HG03097 (cell line): ENCODE results near the gene RCOR1.

ENCODE experiments used
- ATAC-seq: cut with Tn5 transposase; IDR thresholded peaks from one replicate; pipeline ENCODE4 v1.9.1; 2021; ENCODE audit not compliant: unreplicated experiment, low FRiP score

Gene RCOR1

GRCh38 chr14:102697501-102697900, 105.1 kb downstream of the RCOR1 start:
- no peak for ATAC-seq

DNA sequence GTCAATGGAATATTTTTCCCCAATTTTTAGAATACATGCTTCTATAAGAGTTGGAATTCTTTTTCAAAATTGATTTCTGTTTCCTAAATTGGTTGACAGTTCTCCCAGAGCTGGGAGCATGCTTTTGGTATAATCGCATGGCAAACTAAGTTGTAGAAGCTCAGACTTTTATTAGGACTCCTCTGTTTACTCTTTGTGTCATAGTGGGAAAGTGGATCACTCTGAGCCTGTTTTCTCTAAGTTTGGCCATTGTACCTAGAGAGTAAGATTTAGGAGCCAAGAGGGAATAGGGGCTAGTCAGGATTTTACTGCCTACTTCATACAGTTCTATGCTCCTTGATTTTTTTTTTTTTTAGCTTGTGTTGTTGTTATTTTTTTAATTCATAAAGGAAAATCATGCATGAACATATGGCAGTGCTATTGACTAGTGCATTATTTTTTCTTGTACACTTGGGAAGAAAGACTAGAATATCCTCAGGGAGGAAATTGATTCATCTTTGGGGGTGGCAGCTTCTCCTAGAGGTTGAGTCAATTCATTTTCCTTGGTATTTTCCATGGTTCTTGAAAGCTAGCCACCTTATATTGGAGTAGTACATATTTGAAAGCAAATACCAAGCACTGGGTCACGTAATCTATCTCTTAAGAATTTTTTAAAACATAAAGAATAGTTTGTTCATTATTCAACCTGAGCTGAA, 107.1 kb downstream of the RCOR1 start:
- no peak for ATAC-seq

- ATAC-seq: no peak
Measured at GRCh38 chr14:102708494-102708893, 116.0 kb downstream of the RCOR1 start.

DNA sequence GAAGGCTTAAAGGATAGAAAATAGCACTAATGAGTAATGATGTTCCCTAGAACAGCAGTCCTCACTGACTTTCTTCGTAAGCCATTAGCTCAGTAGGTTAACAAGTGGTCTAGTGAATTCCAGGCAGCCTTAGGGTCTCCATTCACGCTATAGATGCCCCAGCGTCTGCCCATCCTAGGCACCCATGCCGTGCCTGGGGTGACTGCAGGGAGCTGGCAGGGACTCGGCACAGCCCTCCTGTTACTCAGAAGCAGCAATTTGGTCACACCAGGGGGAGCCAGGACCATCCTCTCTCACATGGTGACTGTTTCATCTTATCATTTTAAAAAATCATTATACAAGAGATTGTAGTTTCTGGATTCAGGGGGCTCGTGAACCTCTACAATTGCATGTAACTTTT, 118.8 kb downstream of the RCOR1 start:
- ATAC-seq: no peak

DNA sequence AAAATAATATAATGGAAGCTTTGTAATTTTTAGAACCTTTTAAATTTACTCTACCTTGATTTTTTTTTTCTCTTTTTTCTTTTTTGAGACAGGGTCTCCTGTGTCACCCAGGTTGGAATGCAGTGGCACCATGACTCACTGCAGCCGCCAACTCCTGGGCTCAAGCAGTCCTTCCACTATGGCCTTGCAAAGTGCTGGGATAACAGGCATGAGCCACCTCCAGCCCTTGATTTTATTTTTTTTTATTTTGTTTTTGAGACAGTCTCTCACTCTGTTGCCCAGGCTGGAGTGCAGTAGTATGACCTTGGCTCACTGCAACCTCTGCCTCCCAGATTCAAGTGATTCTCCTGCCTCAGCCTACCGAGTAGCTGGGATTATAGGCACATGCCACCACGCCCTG, 119.5 kb downstream of the RCOR1 start:
- no peak for ATAC-seq

DNA sequence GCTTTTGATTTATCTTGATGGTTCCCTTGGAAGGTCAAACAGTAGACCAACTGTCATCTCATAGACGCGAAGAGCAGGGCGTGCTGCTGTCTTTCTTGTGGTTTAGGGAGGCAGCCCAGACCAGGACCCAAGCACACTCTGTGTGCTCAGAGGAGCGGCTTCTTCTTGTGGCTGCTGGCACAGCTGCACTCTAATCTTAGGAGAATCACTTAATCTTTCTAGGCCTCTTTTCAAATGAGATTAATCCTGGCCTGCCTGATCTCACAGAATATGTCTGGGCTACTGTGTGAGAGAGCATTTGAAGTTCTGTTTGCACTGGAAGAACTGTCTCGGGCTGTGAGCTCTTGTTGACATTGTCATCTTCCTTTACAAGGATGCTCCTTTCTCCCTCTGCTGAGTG, 124.8 kb downstream of the RCOR1 start:
- no peak for ATAC-seq

DNA sequence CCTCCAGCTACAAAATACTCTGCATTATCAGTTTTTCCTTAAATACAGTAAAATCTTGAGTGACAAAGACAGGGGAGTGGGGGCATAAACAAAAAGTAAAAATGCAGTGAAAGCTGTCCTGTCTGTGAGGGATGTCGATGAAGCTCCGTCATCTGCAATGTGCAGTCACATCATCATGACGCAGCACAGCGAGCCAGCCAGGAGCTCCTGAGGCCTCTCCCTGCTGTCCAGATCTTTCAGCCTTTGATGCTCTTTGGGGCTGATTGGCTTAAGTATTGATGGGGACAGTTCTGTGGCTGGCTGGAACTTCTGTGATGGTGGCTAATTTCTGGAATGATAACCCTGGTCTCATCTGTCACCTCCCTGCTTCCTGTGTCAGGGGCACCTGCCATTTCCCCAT, 130.2 kb downstream of the RCOR1 start:
- no peak for ATAC-seq

- ATAC-seq: no peak
Measured at GRCh38 chr14:102723650-102724049, 131.2 kb downstream of the RCOR1 start.

DNA sequence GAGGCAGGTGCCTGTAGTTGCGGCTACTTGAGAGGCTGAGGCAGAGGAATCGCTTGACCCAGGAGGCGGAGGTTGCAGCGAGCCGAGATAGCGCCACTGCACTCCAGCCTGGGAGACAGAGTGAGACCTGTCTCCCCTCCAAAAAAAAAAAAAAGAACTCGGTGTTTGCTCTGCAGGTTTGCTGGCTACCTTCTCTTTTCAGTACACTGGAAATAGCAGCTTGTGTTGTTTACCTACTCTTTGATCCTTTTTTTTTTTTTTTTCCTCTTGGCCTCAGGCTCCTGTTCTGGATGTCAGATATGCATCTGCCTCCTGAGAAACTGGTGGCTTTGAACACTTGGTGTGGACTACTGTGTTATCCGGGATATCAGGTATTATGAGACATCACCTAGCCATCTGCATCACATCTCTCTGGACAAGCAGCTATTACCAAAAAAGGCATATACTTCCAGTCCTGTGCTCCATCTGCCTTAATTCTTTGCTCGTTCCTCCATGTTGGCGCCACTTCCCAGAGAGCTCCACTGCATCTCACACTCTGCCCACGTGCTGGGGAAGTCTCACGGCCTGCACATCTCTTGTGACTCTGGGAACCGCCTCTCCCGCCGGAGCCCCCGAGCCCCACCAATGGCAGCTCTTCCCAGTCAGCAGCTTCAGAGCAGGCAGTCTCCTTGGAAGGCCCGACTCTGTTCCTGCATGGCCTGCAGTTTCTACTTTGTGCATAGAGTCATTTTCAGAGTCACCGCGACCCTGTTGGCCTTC, 133.9 kb downstream of the RCOR1 start:
- ATAC-seq: no peak

- no peak for ATAC-seq
Measured at GRCh38 chr14:102727336-102728095, 135.1 kb downstream of the RCOR1 start.

DNA sequence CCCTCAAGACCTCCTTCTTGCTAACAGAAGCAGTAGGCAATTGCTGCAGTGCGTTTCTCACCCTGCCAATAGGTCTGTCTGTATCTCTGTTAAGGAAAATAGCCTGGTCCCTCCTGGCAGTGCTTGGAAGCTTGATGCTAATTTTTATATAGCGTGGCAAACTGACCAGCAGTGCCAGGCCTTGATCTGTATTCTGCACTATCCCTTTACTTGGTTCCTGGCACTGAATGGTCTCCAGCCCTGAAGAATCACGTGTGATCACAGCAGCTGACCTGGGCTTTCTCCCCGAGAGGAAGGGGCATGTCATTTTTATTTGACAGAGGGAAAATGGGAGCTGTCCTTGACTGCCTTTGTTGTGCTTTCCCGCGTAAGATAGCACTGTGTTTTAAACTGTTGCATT, 136.1 kb downstream of the RCOR1 start:
- ATAC-seq: no peak

- ATAC-seq: no peak
Measured at GRCh38 chr14:102729268-102729667, 136.8 kb downstream of the RCOR1 start.

GRCh38 chr14:102729825-102730224, 137.4 kb downstream of the RCOR1 start:
- no peak for ATAC-seq

DNA sequence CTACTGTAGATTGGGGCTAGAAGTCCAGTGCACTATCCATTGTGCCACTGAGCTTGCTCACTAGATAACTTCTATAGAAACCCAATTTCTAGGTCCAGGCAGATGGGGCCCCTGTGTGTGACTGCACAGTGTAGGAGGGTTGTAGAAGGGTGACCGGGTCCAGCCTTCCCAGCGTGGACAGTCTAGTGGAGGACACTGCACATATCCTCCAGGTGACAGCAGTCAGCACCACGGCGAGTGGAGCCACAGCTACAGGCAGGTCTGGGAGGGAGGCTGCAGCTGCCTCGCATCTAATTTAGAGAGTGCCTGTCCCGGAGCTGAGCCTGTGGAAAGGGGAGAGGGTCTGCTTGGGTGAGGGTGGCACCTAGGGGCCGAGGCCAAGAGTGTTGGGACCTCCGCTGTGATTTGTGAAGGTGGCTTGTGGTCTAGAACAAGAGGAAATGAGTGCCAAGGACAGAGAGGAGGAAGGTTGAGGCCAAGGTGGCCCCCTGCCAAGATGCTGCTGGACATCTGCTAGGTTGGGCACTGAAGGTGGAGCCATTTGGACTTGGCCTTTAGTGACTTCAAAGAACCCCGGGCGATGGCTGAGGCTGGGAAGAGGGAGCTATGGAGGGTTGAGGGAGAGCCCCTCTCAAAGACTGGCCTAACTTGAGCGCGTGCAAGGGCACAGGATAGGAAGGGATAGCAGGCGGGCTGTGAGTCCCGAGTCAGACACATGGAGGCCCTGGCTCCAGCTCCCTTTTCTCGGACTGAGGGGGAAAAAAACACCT, 138.8 kb downstream of the RCOR1 start:
- ATAC-seq: no peak

DNA sequence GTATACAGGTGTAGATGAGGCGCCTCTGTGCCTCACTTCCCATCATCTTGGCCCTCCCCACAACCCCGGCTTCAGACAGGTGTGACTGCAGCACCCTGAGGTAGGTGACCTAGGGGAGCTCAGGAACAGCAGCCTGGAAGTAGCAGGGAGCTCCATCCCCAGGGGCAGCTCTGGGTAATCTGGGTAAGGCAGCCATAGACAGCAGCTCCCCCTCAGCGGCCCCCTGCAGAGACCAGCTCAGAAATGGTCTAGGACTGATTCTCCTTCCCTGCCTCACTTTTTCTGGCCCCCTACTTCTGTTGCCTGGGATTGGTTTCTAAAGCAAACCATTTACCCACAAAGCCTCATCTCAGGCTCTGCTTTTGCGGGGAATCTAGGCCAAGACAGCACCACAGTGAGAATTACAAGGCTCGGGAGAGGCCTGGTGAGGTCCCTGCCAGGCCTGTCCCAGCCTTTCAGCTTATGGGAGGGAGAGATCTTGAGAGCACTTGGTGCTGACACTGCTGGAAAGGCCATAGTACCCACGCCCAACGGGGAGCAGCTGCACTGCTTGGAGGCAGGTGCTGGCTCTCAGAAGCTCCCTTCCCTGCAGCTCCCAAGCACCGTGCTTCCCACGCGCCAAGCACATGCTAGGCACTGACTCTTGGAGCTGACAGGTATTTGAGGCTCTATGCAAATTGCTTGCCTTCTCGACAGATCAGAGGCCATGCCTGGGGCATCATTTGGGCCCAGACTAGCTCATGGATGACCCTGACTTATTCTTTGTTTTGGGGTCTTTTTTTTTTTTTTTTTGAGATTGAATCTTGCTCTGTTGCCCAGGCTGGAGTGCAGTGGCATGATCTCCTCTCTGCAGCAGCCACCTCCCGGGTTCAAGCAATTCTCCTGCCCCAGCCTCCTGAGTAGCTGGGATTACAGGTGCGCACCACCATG, 139.7 kb downstream of the RCOR1 start:
- no peak for ATAC-seq

DNA sequence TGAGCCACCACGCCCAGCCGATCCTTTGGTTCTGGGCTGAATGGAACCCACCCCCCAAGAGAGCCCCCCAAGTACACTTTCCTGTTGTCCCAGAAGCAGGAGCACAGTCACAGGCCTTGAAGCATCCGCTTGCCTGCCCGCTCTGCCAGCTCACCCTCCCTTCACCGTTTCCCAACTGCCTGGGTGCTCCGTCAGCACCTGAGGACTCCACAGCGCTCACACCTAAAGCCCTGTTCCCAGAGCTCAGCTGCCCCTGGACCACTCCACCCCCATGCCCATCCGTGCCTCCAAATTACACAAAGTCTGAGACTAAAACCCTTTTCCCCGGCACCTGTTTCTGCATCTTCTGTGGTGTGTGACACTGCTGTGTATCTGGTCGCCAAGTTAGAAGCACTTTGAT, 140.5 kb downstream of the RCOR1 start:
- no peak for ATAC-seq

DNA sequence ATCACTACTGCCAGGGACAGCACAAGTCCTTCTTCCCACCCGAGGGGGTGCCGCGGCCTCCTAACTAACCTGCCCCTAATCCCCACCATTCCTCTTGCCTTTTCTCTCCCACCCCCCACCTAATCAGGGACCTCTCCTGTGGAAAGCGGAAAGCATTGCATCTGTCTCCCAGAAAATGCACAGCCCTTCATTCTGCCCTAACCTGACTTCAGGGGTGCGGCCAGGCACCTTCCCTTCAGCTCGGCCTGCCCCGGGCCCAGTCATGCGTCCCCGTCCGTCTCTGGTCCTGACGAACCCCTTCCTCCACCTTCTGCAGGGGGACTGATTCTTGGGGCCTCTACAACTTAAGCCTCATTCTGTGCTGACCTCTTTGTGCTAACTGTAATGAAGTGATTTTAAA, 140.9 kb downstream of the RCOR1 start:
- ATAC-seq: no peak

DNA sequence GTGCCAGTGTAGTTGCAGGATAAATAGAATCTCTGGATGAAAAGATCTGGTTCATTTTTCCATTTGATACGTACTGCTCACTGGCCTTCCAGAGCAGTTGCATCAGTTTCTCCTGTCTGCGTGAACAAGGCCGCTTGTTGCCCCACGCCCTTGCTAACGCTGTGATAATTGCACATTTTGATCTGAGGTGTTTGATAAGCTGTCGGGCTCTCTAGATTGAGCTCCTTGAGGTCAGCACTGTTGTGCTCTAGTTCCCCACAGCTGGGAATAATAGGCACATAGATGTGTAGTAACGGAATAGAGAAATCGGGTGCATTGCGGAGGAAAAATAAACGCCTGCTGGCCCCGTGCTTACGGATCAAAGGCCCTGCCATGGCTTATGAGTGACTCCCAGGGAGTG, 142.0 kb downstream of the RCOR1 start:
- ATAC-seq: no peak

DNA sequence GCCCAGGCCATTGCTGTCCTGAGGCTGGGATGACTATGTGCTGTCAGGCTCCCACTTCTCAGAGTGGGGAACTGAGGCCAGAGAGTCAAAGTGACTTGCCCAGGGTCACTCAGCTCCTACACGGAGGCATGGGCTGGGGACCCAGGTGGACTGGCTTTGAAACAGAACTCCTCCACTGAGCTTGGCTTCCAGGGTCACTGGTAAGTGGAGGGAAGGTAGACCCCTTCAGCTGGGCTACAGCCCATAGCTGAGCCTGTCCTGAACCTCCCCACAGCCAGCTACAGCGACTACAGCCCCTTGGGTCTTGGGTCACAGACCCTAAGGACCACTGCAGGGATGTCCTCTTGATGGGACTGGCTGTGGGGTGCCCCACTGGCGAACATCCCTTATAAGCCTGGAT, 144.5 kb downstream of the RCOR1 start:
- no peak for ATAC-seq
